Peyer's patch (tissue), 4 donors: Measurements from ENCODE around the gene CSNK1G1.

ENCODE experiments used
- POLR2A ChIP-seq, 2 donors: fragments of 450-650 bp; IDR thresholded peaks; one replicate each; pipeline ENCODE4 v1.5.1; 2017; ENCODE audit warnings: antibody characterized with exemption in 2 of 2, mild to moderate bottlenecking in 2 of 2, moderate library complexity in 2 of 2
- TF ChIP-seq, protein P1 (sequence below), 6 experiments: fragments of 450-650 bp in 4 of 6; fragments of 200-600 bp in 2 of 6; sonication (generic) in 1 of 6; IDR thresholded peaks; one replicate each; pipeline ENCODE4 v1.5.1; 2017 to 2019; ENCODE audit warnings: antibody characterized with exemption in 6 of 6, mild to moderate bottlenecking in 3 of 6, moderate library complexity in 1 of 6

DNA sequence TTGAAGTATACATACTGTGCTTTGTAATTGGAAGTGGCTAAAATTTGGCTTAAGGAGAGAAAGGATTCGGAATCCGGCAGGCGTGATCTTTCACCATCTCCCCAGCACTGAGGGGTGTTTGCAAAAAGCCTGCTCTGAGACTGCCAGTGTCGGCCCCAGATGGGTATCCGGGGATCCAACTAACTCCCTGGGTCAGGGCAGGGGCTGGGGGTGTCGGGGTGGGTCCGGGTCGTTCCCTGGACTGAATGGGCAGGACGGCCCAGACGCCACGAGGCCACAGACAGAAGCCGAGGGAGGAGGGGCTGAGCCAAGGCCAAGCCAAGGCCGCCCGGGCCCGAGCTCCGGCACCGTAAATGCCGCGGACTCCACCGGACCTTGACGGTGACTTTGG, 193.5 kb downstream of the CSNK1G1 start:
- TF ChIP-seq, protein P1, sequence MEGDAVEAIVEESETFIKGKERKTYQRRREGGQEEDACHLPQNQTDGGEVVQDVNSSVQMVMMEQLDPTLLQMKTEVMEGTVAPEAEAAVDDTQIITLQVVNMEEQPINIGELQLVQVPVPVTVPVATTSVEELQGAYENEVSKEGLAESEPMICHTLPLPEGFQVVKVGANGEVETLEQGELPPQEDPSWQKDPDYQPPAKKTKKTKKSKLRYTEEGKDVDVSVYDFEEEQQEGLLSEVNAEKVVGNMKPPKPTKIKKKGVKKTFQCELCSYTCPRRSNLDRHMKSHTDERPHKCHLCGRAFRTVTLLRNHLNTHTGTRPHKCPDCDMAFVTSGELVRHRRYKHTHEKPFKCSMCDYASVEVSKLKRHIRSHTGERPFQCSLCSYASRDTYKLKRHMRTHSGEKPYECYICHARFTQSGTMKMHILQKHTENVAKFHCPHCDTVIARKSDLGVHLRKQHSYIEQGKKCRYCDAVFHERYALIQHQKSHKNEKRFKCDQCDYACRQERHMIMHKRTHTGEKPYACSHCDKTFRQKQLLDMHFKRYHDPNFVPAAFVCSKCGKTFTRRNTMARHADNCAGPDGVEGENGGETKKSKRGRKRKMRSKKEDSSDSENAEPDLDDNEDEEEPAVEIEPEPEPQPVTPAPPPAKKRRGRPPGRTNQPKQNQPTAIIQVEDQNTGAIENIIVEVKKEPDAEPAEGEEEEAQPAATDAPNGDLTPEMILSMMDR (IDR thresholded peaks at IDR 0.05), result no peak
- no peak for TF ChIP-seq POLR2A (IDR thresholded peaks at IDR 0.05)
